Retinal pigment epithelial cell (primary cell): ENCODE data around the gene CAND2.

Source experiments
- DNase-seq: peaks from one replicate; pipeline ENCODE4 v3.0.0-alpha.2; 2010; ENCODE audit warnings: low read depth
- H3K4me3 ChIP-seq: 2 replicates; pipeline ENCODE4 v1.5.1; 2011; ENCODE audit warnings: mild to moderate bottlenecking, low read length, control low read depth, moderate library complexity
- CTCF ChIP-seq: conservative IDR thresholded peaks from 2 replicates; pipeline ENCODE4 v1.5.1; 2011; ENCODE audit warnings: low read depth, low read length, control low read depth, inconsistent platforms

The CAND2 gene

GRCh38 chr3:12882336-12883310 lies 86.1 kb downstream of the CAND2 start:
- no peak for TF ChIP-seq CTCF
- no peak for DNase-seq
- no peak overlapping the region for H3K4me3 ChIP-seq

- peak; percentile 6 for TF ChIP-seq CTCF
- DNase-seq: no peak
- H3K4me3 ChIP-seq: no peak overlapping the region
Observed at GRCh38 chr3:12884186-12884680, 87.8 kb downstream of the CAND2 start.
